ENCODE data around the gene HOXA6. TPM values are rescaled to one million over a fixed set of nuclear protein-coding genes. Genes with fewer than 3 reads are reported as not detected.
A peak's percentile ranks its signal among the peaks of the same experiment; 100 is the strongest.

HOXA6 gene
- total RNA-seq, 1 donor from 2014 or later: 3.1 TPM

GRCh38 chr7:27150568-27151340, 3.2 kb upstream of the HOXA6 start:
- Histone ChIP-seq H3K27ac (ENCODE audit: low read depth, low read length) (peak overlapping the region; percentile 78), H3K4me3 (ENCODE audit: low read length in 3 of 3) (peak overlapping the region; percentile 89 to 98 (median 94)), H3K9me3 (ENCODE audit: control insufficient read depth in 3 of 3, low read length in 3 of 3) (no peaks in the 10 kb centered on the region), H3K36me3 (ENCODE audit: control insufficient read depth in 3 of 3, insufficient read depth in 3 of 3, low read length in 3 of 3) (peaks cover 0 to 4% (median 3%) of the 10 kb centered on the region in 3 donors), H3K4me1 (ENCODE audit: control insufficient read depth in 3 of 3, insufficient read depth in 3 of 3, low read length in 3 of 3) (peaks cover 61 to 69% (median 62%) of the 10 kb centered on the region in 3 donors), H3K27me3 (ENCODE audit: control insufficient read depth in 3 of 3, insufficient read depth in 3 of 3, low read length in 3 of 3) (peaks cover 0 to 8% (median 0%) of the 10 kb centered on the region in 3 donors), H3K9ac (ENCODE audit: low read depth in 1 of 3, low read length in 3 of 3) (peak overlapping the region; percentile 91 to 96 (median 93))

GRCh38 chr7:27149842-27150567, 2.4 kb upstream of the HOXA6 start:
- Histone ChIP-seq H3K9me3 (ENCODE audit: control insufficient read depth in 3 of 3, low read length in 3 of 3) (no peaks in the 10 kb centered on the region), H3K9ac (ENCODE audit: low read depth in 1 of 3, low read length in 3 of 3) (peak overlapping the region; percentile 91 to 96 (median 93)), H3K27me3 (ENCODE audit: control insufficient read depth in 3 of 3, insufficient read depth in 3 of 3, low read length in 3 of 3) (peaks cover 0 to 8% (median 0%) of the 10 kb centered on the region in 3 donors), H3K27ac (ENCODE audit: low read depth, low read length) (peak overlapping the region; percentile 78), H3K36me3 (ENCODE audit: control insufficient read depth in 3 of 3, insufficient read depth in 3 of 3, low read length in 3 of 3) (peaks cover 3 to 9% (median 9%) of the 10 kb centered on the region in 3 donors), H3K4me1 (ENCODE audit: control insufficient read depth in 3 of 3, insufficient read depth in 3 of 3, low read length in 3 of 3) (peaks cover 53 to 62% (median 54%) of the 10 kb centered on the region in 3 donors), H3K4me3 (ENCODE audit: low read length in 3 of 3) (peak overlapping the region; percentile 89 to 98 (median 94))

- H3K27me3 ChIP-seq (ENCODE audit: control insufficient read depth in 3 of 3, insufficient read depth in 3 of 3, low read length in 3 of 3): peaks cover 0 to 8% (median 0%) of the 10 kb centered on the region in 3 donors
These were observed 1.4 kb upstream of the HOXA6 start for GRCh38 chr7:27148756-27149641.

GRCh38 chr7:27148031-27148755, 619 bp upstream of the HOXA6 start:
- Histone ChIP-seq H3K27me3 (ENCODE audit: control insufficient read depth in 3 of 3, insufficient read depth in 3 of 3, low read length in 3 of 3) (peaks cover 0 to 8% (median 0%) of the 10 kb centered on the region in 3 donors), H3K4me1 (ENCODE audit: control insufficient read depth in 3 of 3, insufficient read depth in 3 of 3, low read length in 3 of 3) (peaks cover 51 to 60% (median 53%) of the 10 kb centered on the region in 3 donors), H3K27ac (ENCODE audit: low read depth, low read length) (peak overlapping the region; percentile 71), H3K9me3 (ENCODE audit: control insufficient read depth in 3 of 3, low read length in 3 of 3) (no peaks in the 10 kb centered on the region), H3K4me3 (ENCODE audit: low read length in 3 of 3) (peak overlapping the region; percentile 89 to 98 (median 94)), H3K9ac (ENCODE audit: low read depth in 1 of 3, low read length in 3 of 3) (peak overlapping the region; percentile 91 to 96 (median 93)), H3K36me3 (ENCODE audit: control insufficient read depth in 3 of 3, insufficient read depth in 3 of 3, low read length in 3 of 3) (peaks cover 9 to 24% (median 20%) of the 10 kb centered on the region in 3 donors)

More at GRCh38 chr7:27148756-27149641, 1.4 kb upstream of the HOXA6 start:
- H3K27ac ChIP-seq (ENCODE audit: low read depth, low read length): peak overlapping the region; percentile 71
- peak overlapping the region; percentile 89 to 98 (median 94) for H3K4me3 ChIP-seq (ENCODE audit: low read length in 3 of 3)
- H3K9me3 ChIP-seq (ENCODE audit: control insufficient read depth in 3 of 3, low read length in 3 of 3): no peaks in the 10 kb centered on the region
- peak overlapping the region; percentile 91 to 96 (median 93) for H3K9ac ChIP-seq (ENCODE audit: low read depth in 1 of 3, low read length in 3 of 3)
- H3K4me1 ChIP-seq (ENCODE audit: control insufficient read depth in 3 of 3, insufficient read depth in 3 of 3, low read length in 3 of 3): peaks cover 51 to 60% (median 53%) of the 10 kb centered on the region in 3 donors
- peaks cover 7 to 19% (median 14%) of the 10 kb centered on the region in 3 donors for H3K36me3 ChIP-seq (ENCODE audit: control insufficient read depth in 3 of 3, insufficient read depth in 3 of 3, low read length in 3 of 3)

GRCh38 chr7:27146491-27147198, 929 bp downstream of the HOXA6 start:
- Histone ChIP-seq H3K4me3 (ENCODE audit: low read length in 3 of 3) (peak overlapping the region; percentile 59 to 98 (median 72)), H3K4me1 (ENCODE audit: control insufficient read depth in 3 of 3, insufficient read depth in 3 of 3, low read length in 3 of 3) (peaks cover 40 to 46% (median 46%) of the 10 kb centered on the region in 3 donors), H3K9me3 (ENCODE audit: control insufficient read depth in 3 of 3, low read length in 3 of 3) (no peaks in the 10 kb centered on the region), H3K9ac (ENCODE audit: low read depth in 1 of 3, low read length in 3 of 3) (peak overlapping the region in 1 of 3 donors; percentile 62), H3K27me3 (ENCODE audit: control insufficient read depth in 3 of 3, insufficient read depth in 3 of 3, low read length in 3 of 3) (no peaks in the 10 kb centered on the region), H3K27ac (ENCODE audit: low read depth, low read length) (peak overlapping the region; percentile 71), H3K36me3 (ENCODE audit: control insufficient read depth in 3 of 3, insufficient read depth in 3 of 3, low read length in 3 of 3) (peaks cover 10 to 35% (median 23%) of the 10 kb centered on the region in 3 donors)

- Histone ChIP-seq H3K9ac (ENCODE audit: low read depth in 1 of 3, low read length in 3 of 3) (no peak overlapping the region), H3K9me3 (ENCODE audit: control insufficient read depth in 3 of 3, low read length in 3 of 3) (no peaks in the 10 kb centered on the region), H3K27ac (ENCODE audit: low read depth, low read length) (no peak overlapping the region), H3K36me3 (ENCODE audit: control insufficient read depth in 3 of 3, insufficient read depth in 3 of 3, low read length in 3 of 3) (peaks cover 16 to 41% (median 25%) of the 10 kb centered on the region in 3 donors), H3K27me3 (ENCODE audit: control insufficient read depth in 3 of 3, insufficient read depth in 3 of 3, low read length in 3 of 3) (no peaks in the 10 kb centered on the region), H3K4me1 (ENCODE audit: control insufficient read depth in 3 of 3, insufficient read depth in 3 of 3, low read length in 3 of 3) (peaks cover 33 to 40% (median 39%) of the 10 kb centered on the region in 3 donors), H3K4me3 (ENCODE audit: low read length in 3 of 3) (no peak overlapping the region)
These were observed 1.6 kb downstream of the HOXA6 start for GRCh38 chr7:27145914-27146412.

- no peak overlapping the region for H3K4me3 ChIP-seq (ENCODE audit: low read length in 3 of 3)
- H3K36me3 ChIP-seq (ENCODE audit: control insufficient read depth in 3 of 3, insufficient read depth in 3 of 3, low read length in 3 of 3): peaks cover 17 to 44% (median 27%) of the 10 kb centered on the region in 3 donors
- no peak overlapping the region for H3K27ac ChIP-seq (ENCODE audit: low read depth, low read length)
- H3K4me1 ChIP-seq (ENCODE audit: control insufficient read depth in 3 of 3, insufficient read depth in 3 of 3, low read length in 3 of 3): peaks cover 30 to 37% (median 35%) of the 10 kb centered on the region in 3 donors
- H3K9ac ChIP-seq (ENCODE audit: low read depth in 1 of 3, low read length in 3 of 3): no peak overlapping the region
- H3K27me3 ChIP-seq (ENCODE audit: control insufficient read depth in 3 of 3, insufficient read depth in 3 of 3, low read length in 3 of 3): no peaks in the 10 kb centered on the region
- H3K9me3 ChIP-seq (ENCODE audit: control insufficient read depth in 3 of 3, low read length in 3 of 3): no peaks in the 10 kb centered on the region
These were observed 2.2 kb downstream of the HOXA6 start for GRCh38 chr7:27145165-27145913.

GRCh38 chr7:27144781-27145164, 2.8 kb downstream of the HOXA6 start:
- H3K27me3 ChIP-seq (ENCODE audit: control insufficient read depth in 3 of 3, insufficient read depth in 3 of 3, low read length in 3 of 3): no peaks in the 10 kb centered on the region
- H3K4me1 ChIP-seq (ENCODE audit: control insufficient read depth in 3 of 3, insufficient read depth in 3 of 3, low read length in 3 of 3): peaks cover 26 to 31% (median 30%) of the 10 kb centered on the region in 3 donors
- no peaks in the 10 kb centered on the region for H3K9me3 ChIP-seq (ENCODE audit: control insufficient read depth in 3 of 3, low read length in 3 of 3)
- no peak overlapping the region for H3K4me3 ChIP-seq (ENCODE audit: low read length in 3 of 3)
- H3K9ac ChIP-seq (ENCODE audit: low read depth in 1 of 3, low read length in 3 of 3): no peak overlapping the region
- no peak overlapping the region for H3K27ac ChIP-seq (ENCODE audit: low read depth, low read length)
- peaks cover 17 to 44% (median 27%) of the 10 kb centered on the region in 3 donors for H3K36me3 ChIP-seq (ENCODE audit: control insufficient read depth in 3 of 3, insufficient read depth in 3 of 3, low read length in 3 of 3)
